Suprapubic skin (tissue), 4 donors: Measurements from ENCODE around the gene PMFBP1. TPM values are rescaled to one million over a fixed set of nuclear protein-coding genes. Genes with fewer than 3 reads are reported as not detected.
"Not testable (repeated sequence)": the region's sequence is repeated elsewhere in the genome, so short reads cannot be mapped to it uniquely, and the experiment has no call there.

ENCODE experiments used
- DNase-seq, 2 donors: peaks; one replicate each; pipeline ENCODE4 v3.0.0-alpha.2; 2019; ENCODE audit warnings: low spot score in 2 of 2
- H3K27ac ChIP-seq: fragments of 200-600 bp; sonication (generic); one replicate; pipeline ENCODE4 v1.5.1; 2019
- H3K27me3 ChIP-seq: fragments of 200-600 bp; sonication (generic); one replicate; pipeline ENCODE4 v1.5.1; 2019
- H3K36me3 ChIP-seq: fragments of 200-600 bp; sonication (generic); one replicate; pipeline ENCODE4 v1.5.1; 2019
- H3K4me1 ChIP-seq: fragments of 200-600 bp; sonication (generic); one replicate; pipeline ENCODE4 v1.5.1; 2019
- H3K4me3 ChIP-seq: fragments of 200-600 bp; sonication (generic); one replicate; pipeline ENCODE4 v1.5.1; 2019; ENCODE audit warnings: mild to moderate bottlenecking
- H3K9me3 ChIP-seq: fragments of 200-600 bp; sonication (generic); one replicate; pipeline ENCODE4 v1.5.1; 2019
- CTCF ChIP-seq, 2 donors: fragments of 200-600 bp in 1 of 2; fragments of 450-650 bp in 1 of 2; sonication (generic) in 1 of 2; IDR thresholded peaks; one replicate each; pipeline ENCODE4 v1.5.1; 2016 to 2019; ENCODE audit warnings: antibody characterized with exemption in 2 of 2, mild to moderate bottlenecking in 1 of 2, moderate library complexity in 1 of 2
- EP300 ChIP-seq: sonication (generic); formaldehyde crosslinking; IDR thresholded peaks from one replicate; pipeline ENCODE4 v1.6.1; 2017; ENCODE audit warnings: antibody characterized with exemption
- POLR2A ChIP-seq, 2 donors: fragments of 450-650 bp; IDR thresholded peaks; one replicate each; pipeline ENCODE4 v1.6.1; 2017; ENCODE audit warnings: antibody characterized with exemption in 2 of 2, mild to moderate bottlenecking in 2 of 2, moderate library complexity in 2 of 2
- POLR2AphosphoS5 ChIP-seq, 3 donors: sonication (generic); formaldehyde crosslinking; IDR thresholded peaks; one replicate each; pipeline ENCODE4 v1.6.1; 2017; ENCODE audit warnings: antibody characterized with exemption in 3 of 3
- WGBS: methylation state at CpG from one replicate; pipeline ENCODE4 v1.1.5; 2018; 5-methylcytosine and 5-hydroxymethylcytosine counted together
- total RNA-seq, 4 donors: library from RNA; depleted of rRNA; stranded (reverse); fragments of >200 nt; gene quantifications; one replicate each; pipeline ENCODE4 v1.1.0, GENCODE V29; 2016

Gene PMFBP1
- total RNA-seq, 4 donors from 2014 or later: 0.76 to 9.3 (median 2.0) TPM

DNA sequence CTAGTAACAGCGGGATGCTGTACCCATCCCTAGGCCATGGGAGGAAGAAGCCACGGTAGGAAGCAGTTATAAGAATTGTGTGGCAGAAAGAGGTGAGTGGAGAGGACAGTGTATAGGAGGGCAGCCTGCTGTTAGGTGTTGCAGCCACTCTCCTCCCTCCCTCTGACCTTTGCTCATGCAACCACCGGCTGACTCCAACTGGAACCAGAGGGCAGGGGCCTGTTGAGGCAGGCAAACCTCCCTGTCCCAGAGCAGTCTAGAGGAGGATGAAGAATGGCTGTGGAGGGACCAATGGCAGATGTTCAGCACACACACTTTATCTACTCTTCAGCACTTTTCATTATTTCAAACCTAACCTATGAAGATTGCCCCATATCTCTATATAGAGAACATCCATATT, 80.7 kb downstream of the PMFBP1 start:
- Histone ChIP-seq H3K4me3 (no peak overlapping the region), H3K27ac (no peak overlapping the region), H3K27me3 (no peaks in the 10 kb centered on the region), H3K4me1 (peaks cover 41% of the 10 kb centered on the region), H3K9me3 (no peaks in the 10 kb centered on the region), H3K36me3 (peaks cover 41% of the 10 kb centered on the region)
- no peak for TF ChIP-seq POLR2A (IDR thresholded peaks at IDR 0.05)
- no peak for TF ChIP-seq EP300
- no peak for TF ChIP-seq CTCF (IDR thresholded peaks at IDR 0.05)
- TF ChIP-seq POLR2AphosphoS5 (IDR thresholded peaks at IDR 0.05): no peak
- 67% methylated on average over 3 of the region's 3 CpGs for WGBS
- no peak for DNase-seq

DNA sequence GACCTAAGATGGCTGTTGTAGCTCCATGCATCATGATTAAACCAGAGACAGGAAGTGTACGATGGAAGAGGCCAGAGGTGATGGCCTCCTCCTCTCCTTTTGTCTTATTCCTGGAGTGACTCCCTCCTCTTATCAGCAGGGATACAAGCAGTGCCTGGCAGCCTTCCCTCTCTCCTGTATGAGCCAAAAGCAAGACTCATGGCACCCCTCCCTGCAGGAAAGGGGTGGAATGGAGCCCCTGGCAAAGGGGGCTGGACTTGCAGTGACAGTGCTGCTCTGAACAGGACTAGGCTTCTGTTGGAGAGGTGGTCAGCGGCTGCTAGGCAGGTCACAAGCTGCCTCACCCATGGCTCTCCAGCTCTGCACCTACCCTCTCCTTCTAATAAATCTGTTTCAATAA, 87.0 kb downstream of the PMFBP1 start:
- TF ChIP-seq EP300 (no peak), POLR2AphosphoS5 (IDR thresholded peaks at IDR 0.05) (no peak), POLR2A (IDR thresholded peaks at IDR 0.05) (no peak), CTCF (IDR thresholded peaks at IDR 0.05) (no peak)
- Histone ChIP-seq H3K27me3 (no peaks in the 10 kb centered on the region), H3K36me3 (peaks cover 52% of the 10 kb centered on the region), H3K27ac (no peak overlapping the region), H3K4me1 (no peaks in the 10 kb centered on the region), H3K4me3 (no peak overlapping the region), H3K9me3 (no peaks in the 10 kb centered on the region)
- no peak for DNase-seq
- 95% methylated on average over 2 of the region's 2 CpGs for WGBS

GRCh38 chr16:72084445-72084844, 87.5 kb downstream of the PMFBP1 start:
- H3K27me3 ChIP-seq: no peaks in the 10 kb centered on the region
- H3K27ac ChIP-seq: no peak overlapping the region
- no peak for DNase-seq
- peaks cover 48% of the 10 kb centered on the region for H3K36me3 ChIP-seq
- no peak for TF ChIP-seq EP300
- TF ChIP-seq POLR2AphosphoS5 (IDR thresholded peaks at IDR 0.05): no peak
- TF ChIP-seq CTCF (IDR thresholded peaks at IDR 0.05): no peak
- no peak for TF ChIP-seq POLR2A (IDR thresholded peaks at IDR 0.05)
- no peaks in the 10 kb centered on the region for H3K9me3 ChIP-seq
- 90% methylated on average over 10 of the region's 10 CpGs for WGBS
- H3K4me1 ChIP-seq: no peaks in the 10 kb centered on the region
- H3K4me3 ChIP-seq: no peak overlapping the region

DNA sequence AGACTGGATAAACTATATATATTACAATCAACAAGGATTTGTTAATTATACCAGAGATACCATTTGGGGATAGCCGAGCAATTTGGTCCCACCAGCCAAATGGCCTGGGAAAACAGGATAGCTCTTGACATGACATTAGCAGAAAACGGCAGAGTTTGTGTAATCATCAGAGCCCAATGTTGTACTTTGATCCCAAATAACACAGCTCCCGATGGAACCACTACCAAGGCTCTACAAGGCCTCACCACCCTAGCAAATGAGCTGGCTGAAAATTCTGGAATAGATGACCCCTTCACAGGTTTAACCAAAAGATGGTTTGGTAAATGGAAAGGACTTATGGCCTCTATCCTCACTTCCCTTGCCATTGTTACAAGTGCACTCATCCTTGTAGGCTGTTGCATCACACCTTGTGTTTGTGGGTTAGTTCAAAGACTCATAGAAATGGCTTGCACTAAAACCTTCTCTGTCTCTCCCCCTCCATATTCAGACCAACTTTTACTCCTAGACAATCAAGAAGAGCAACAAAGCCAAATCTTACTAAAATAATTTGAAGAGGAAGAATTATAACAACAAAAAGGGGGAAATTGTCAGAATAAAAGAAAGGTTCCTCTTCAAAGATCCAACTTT, 88.1 kb downstream of the PMFBP1 start:
- DNase-seq: no peak
- H3K9me3 ChIP-seq: no peaks in the 10 kb centered on the region
- H3K36me3 ChIP-seq: peaks cover 43% of the 10 kb centered on the region
- no peak overlapping the region for H3K4me3 ChIP-seq
- no peak overlapping the region for H3K27ac ChIP-seq
- WGBS: 62% methylated on average over 3 of the region's 3 CpGs
- H3K4me1 ChIP-seq: no peaks in the 10 kb centered on the region
- TF ChIP-seq POLR2AphosphoS5 (IDR thresholded peaks at IDR 0.05) (no peak), EP300 (no peak), POLR2A (IDR thresholded peaks at IDR 0.05) (no peak), CTCF (IDR thresholded peaks at IDR 0.05) (no peak)
- H3K27me3 ChIP-seq: no peaks in the 10 kb centered on the region

DNA sequence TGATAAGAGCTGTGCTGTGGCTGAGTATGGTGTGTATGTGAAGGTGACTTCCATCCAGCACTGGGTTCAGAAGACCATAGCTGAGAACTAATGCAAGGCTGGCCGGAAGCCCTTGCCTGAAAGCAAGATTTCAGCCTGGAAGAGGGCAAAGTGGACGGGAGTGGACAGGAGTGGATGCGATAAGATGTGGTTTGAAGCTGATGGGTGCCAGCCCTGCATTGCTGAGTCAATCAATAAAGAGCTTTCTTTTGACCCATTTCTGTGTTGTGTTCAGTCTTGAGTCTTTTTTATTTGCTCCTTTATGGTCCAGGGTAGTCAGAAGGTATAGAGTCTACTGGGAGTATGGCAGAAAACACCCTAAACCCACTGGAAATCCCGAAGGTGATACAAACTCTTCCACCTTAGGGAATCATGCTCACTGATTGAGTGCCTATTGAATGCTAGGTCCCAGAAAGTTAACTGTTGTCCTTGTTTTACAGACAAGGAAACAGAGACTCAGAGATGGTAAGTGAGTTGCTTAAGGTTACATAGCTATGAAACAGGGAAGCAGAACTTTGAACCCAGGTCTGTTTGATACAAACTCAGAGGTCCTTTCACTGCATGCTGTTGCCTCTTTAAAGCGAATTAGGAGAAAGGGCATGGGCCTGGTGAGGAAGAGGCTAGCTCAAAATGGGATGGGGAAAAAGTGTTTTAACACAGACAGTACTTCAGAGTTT, 94.8 kb downstream of the PMFBP1 start:
- not testable (repeated sequence) for H3K27ac ChIP-seq, H3K4me3 ChIP-seq, H3K27me3 ChIP-seq, H3K4me1 ChIP-seq, H3K9me3 ChIP-seq, H3K36me3 ChIP-seq, DNase-seq
- WGBS: 77% methylated on average over 2 of the region's 5 CpGs

- 100% methylated on average over 1 of the region's 6 CpGs for WGBS
- not testable (repeated sequence) for H3K9me3 ChIP-seq
Measured at GRCh38 chr16:72075067-72075466, 96.9 kb downstream of the PMFBP1 start.

More at GRCh38 chr16:72075067-72075466, 96.9 kb downstream of the PMFBP1 start:
- H3K4me3 ChIP-seq, DNase-seq, H3K27me3 ChIP-seq, H3K27ac ChIP-seq, H3K36me3 ChIP-seq, H3K4me1 ChIP-seq: not testable (repeated sequence)
